ENCODE measurements around the gene KDM8.

GRCh38 chr16:27169511-27170071, 33.7 kb upstream of the KDM8 start:
- TF ChIP-seq, protein P1, sequence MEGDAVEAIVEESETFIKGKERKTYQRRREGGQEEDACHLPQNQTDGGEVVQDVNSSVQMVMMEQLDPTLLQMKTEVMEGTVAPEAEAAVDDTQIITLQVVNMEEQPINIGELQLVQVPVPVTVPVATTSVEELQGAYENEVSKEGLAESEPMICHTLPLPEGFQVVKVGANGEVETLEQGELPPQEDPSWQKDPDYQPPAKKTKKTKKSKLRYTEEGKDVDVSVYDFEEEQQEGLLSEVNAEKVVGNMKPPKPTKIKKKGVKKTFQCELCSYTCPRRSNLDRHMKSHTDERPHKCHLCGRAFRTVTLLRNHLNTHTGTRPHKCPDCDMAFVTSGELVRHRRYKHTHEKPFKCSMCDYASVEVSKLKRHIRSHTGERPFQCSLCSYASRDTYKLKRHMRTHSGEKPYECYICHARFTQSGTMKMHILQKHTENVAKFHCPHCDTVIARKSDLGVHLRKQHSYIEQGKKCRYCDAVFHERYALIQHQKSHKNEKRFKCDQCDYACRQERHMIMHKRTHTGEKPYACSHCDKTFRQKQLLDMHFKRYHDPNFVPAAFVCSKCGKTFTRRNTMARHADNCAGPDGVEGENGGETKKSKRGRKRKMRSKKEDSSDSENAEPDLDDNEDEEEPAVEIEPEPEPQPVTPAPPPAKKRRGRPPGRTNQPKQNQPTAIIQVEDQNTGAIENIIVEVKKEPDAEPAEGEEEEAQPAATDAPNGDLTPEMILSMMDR (conservative IDR thresholded peaks at IDR 0.05; ENCODE audit: low read depth in 2 of 2), result peak in 1 of 2 experiments; percentile 45; a peak in 2 of 4 replicates
- TF ChIP-seq CREB1 (CRISPR knock-in tag; IDR thresholded peaks at IDR 0.05; ENCODE audit: low read depth) (no peak), EZH2 (IDR thresholded peaks at IDR 0.05; ENCODE audit: low read depth, unreplicated experiment) (no peak), REST (IDR thresholded peaks at IDR 0.05; ENCODE audit: unreplicated experiment) (no peak)
- TF ChIP-seq, protein P2, sequence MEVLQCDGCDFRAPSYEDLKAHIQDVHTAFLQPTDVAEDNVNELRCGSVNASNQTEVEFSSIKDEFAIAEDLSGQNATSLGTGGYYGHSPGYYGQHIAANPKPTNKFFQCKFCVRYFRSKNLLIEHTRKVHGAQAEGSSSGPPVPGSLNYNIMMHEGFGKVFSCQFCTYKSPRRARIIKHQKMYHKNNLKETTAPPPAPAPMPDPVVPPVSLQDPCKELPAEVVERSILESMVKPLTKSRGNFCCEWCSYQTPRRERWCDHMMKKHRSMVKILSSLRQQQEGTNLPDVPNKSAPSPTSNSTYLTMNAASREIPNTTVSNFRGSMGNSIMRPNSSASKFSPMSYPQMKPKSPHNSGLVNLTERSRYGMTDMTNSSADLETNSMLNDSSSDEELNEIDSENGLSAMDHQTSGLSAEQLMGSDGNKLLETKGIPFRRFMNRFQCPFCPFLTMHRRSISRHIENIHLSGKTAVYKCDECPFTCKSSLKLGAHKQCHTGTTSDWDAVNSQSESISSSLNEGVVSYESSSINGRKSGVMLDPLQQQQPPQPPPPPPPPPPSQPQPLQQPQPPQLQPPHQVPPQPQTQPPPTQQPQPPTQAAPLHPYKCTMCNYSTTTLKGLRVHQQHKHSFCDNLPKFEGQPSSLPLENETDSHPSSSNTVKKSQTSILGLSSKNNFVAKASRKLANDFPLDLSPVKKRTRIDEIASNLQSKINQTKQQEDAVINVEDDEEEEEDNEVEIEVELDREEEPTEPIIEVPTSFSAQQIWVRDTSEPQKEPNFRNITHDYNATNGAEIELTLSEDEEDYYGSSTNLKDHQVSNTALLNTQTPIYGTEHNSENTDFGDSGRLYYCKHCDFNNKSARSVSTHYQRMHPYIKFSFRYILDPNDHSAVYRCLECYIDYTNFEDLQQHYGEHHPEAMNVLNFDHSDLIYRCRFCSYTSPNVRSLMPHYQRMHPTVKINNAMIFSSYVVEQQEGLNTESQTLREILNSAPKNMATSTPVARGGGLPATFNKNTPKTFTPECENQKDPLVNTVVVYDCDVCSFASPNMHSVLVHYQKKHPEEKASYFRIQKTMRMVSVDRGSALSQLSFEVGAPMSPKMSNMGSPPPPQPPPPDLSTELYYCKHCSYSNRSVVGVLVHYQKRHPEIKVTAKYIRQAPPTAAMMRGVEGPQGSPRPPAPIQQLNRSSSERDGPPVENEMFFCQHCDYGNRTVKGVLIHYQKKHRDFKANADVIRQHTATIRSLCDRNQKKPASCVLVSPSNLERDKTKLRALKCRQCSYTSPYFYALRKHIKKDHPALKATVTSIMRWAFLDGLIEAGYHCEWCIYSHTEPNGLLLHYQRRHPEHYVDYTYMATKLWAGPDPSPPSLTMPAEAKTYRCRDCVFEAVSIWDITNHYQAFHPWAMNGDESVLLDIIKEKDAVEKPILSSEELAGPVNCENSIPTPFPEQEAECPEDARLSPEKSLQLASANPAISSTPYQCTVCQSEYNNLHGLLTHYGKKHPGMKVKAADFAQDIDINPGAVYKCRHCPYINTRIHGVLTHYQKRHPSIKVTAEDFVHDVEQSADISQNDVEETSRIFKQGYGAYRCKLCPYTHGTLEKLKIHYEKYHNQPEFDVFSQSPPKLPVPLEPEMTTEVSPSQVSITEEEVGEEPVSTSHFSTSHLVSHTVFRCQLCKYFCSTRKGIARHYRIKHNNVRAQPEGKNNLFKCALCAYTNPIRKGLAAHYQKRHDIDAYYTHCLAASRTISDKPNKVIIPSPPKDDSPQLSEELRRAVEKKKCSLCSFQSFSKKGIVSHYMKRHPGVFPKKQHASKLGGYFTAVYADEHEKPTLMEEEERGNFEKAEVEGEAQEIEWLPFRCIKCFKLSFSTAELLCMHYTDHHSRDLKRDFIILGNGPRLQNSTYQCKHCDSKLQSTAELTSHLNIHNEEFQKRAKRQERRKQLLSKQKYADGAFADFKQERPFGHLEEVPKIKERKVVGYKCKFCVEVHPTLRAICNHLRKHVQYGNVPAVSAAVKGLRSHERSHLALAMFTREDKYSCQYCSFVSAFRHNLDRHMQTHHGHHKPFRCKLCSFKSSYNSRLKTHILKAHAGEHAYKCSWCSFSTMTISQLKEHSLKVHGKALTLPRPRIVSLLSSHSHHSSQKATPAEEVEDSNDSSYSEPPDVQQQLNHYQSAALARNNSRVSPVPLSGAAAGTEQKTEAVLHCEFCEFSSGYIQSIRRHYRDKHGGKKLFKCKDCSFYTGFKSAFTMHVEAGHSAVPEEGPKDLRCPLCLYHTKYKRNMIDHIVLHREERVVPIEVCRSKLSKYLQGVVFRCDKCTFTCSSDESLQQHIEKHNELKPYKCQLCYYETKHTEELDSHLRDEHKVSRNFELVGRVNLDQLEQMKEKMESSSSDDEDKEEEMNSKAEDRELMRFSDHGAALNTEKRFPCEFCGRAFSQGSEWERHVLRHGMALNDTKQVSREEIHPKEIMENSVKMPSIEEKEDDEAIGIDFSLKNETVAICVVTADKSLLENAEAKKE (CRISPR knock-in tag; IDR thresholded peaks at IDR 0.05), result no peak
